HG03135 (cell line): ENCODE data around the gene PBX1.

Experiments
- ATAC-seq: cut with Tn5 transposase; IDR thresholded peaks from one replicate; pipeline ENCODE4 v1.9.1; 2021; ENCODE audit warnings: mild to moderate bottlenecking, moderate library complexity; ENCODE audit not compliant: unreplicated experiment

PBX1 gene

DNA sequence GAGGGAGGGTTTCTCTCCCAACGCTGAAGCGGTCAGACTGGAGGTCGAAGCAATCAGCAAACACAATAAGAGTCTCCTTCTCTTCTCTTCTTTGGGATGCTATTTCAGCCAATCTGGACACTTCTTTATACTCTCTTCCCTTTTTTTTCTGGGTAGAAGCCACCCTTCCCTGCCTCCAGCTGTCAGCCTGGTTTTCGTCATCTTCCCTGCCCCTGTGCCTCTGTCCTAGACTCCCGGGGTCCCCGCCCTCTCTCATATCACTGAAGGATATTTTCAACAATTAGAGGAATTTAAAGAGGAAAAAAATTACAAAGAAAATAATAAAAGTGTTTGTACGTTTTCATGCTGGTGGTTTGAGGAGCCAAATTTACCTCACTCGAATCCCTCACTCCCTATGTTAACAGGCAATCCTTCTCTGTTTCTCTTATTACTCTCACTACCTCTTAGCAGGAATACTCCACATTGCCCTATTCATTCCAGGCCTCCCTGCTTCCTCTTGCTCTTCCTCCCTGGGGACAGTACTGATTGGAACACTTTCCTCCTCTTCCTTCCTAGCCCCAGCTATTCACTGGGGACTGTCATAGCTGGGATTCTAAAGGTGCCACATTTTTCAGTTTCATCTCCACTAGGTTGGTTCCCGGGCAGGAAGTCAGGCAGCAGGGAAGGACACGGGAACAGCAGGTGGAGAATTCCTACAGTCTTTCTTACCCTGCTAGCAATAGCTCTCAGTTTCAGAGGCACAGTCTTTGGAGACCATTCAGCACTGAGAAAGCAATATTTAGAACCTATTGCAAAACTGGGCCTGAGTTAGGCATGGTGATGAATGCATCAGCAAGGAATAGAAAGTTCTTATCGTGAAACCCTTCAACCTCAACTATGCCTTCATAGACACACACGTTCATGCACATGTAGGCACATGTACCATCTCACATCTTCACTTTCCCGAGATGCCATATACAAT, 288.0 kb downstream of the PBX1 start:
- no peak for ATAC-seq

DNA sequence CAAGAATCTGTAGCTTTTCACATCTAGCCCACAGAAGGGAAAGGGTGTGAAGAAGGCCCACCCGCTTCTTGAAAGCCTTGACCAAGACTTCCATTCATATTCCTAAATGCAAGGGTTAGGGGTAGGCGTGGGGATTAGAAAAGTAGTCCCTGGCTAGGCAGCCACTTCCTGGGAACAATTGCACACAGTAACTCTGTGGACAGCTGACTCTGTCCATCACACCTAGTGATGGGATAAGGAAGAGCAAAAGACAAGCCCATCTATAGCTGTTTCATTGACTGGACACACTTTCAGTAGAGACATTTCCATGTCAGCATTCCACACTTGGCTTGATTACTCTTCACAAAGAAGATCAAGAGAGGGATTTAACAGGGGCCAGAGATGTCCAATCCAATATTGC, 294.2 kb downstream of the PBX1 start:
- no peak for ATAC-seq

- ATAC-seq = no peak
Observed at GRCh38 chr1:164855716-164856329, 296.8 kb downstream of the PBX1 start.

GRCh38 chr1:164856381-164856780, 297.4 kb downstream of the PBX1 start:
- ATAC-seq = no peak

DNA sequence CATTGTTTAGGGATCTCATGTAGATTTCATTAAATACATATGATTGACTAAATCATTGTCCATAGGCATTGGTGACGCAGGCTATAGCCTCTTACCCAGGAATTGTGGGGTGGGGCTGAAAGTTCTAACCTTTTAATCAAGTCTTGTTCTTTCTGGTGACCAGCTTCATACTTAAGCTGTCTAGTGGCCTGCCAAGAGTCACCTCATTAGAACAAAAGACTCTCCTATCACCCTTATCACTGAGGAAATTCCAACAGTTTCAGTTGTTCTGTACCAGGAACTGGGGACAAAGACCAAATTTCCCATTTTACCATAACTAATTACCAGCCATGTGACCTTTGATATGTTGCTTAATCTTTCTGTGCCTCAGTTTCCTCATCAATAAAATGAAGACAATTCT, 298.5 kb downstream of the PBX1 start:
- no peak for ATAC-seq

DNA sequence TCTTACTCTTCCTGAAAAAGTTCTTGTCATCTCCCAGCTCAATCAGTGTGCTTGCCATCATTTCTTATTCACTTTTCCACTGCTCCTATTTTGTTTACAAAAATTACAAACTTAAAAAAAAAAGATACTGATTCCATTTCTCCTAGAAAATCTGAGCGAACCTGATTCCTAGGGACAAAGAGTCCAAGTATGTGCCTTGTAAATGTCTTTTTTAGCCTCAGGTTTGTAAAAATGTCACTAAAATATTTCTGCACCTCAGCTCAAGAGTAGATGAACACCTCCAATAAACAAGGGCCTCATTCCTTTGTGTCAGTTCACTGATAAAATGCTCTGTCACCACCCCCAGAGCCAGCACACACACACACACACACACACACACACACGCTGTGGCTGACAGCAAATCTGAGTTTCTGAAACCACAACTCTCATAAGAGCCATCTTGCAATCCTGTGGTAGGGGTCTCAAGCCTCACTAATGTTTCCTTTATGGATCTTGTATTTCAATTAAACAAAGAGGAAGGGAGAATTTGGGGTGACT, 299.2 kb downstream of the PBX1 start:
- ATAC-seq = no peak

GRCh38 chr1:164861632-164862031, 302.6 kb downstream of the PBX1 start:
- ATAC-seq = no peak

GRCh38 chr1:164863056-164863455, 304.1 kb downstream of the PBX1 start:
- no peak for ATAC-seq

DNA sequence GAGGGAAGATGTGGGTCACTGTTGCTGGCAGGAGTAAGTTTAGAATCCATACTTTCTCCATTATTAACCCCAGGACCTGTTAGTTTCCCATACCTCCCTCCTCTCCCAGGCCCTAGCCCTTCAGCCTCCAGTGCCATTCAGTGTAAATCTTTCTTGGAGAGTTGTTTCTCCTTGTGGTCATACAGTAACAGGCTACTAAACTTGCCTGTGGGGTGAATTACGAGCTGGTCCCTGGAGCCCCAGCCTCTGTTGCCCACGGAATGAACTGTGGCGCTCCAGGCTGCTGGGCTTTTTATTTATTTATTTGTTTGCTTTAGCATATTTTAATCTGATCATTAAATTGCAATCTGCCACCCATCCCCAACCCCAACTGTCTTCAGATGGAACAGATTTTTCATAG, 305.2 kb downstream of the PBX1 start:
- no peak for ATAC-seq

DNA sequence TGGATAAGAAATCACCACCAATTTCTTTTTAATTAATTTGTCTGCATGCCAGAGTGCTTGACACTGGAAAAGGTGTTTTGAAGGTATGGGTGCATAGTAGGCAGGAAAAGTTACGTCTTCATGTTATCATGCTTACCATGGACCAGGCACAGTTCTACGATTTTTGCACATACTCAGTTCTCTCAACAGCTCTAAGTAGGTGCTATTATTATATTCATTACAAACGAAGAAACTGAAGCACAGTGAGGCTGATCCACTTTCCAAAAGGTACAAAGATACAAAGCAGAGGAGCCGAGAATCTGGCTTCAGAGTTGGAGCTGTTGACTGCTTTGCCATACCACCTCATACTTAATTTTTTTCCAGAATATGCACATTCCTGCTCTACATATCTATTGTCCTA, 306.4 kb downstream of the PBX1 start:
- no peak for ATAC-seq

DNA sequence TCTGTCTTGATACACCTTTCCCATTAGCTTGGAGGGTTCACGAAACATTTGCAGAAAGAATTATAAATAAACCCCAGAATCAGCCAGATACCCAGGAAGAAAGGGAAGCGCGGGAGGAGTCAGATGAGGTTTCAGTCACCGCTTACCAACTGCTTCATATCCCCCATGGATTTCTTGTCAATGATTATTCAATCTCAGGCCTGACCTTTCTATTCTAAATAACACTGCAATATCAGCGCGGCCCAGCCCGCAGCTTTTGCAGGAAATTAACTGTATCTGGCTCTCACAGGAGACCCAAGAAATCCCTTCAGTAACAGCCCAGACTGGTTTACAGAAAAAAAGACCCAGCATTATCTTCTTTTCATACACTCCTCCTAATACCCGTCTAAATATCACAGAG, 308.6 kb downstream of the PBX1 start:
- ATAC-seq = no peak

GRCh38 chr1:164868990-164869389, 310.0 kb downstream of the PBX1 start:
- ATAC-seq = no peak

GRCh38 chr1:164875518-164875917, 316.5 kb downstream of the PBX1 start:
- no peak for ATAC-seq

DNA sequence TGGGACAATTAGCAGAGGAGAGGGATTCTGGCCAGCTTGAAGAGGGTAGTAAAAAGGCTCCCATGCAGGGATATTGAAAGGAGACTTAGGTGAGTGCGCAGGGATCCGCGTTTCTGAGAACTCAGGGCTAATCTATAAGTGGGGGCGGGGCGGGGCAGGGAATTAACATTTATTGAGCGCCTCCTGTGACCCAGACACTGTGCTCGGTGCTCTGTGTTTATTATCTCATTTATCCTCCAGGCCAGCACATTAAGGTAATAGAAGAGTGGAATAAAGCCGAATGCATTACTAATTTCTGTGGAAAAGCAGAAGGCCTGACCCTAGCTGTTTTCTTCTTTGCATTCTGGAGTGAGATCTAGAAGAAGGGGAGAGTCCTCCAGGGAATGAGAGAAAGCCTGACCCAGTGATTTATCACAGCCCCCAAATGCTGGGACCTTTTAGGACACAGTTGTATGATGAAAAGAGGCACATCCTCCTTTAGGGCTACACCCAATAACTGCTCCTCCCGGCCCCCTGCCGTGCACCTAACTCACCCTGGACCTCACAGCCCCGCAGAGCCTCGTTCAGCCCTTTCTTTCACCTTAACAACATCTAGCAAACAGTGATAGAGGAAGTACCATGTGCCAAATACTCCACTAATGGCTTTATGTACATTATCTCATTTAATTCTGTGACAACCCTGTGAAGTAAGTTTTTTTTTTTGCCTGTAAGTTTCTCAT, 317.6 kb downstream of the PBX1 start:
- no peak for ATAC-seq

DNA sequence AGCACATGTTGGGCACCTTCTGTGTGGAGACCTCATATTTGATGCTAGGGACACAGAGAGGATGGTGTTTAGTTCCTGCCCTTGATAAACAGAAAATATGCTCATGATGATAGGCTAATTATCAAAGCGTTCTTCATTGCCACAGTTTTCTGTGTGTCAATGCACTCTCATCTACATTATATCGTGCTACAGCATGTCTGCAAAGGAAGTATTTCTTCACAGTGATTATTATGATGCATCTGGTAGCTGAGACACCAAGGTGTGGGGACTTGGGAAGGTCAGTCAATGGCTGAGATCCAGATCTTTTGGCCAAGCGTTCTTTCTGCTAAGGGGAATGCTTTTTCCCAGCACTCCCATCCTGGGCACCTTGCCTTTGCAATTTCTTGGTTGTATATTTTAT, 321.2 kb downstream of the PBX1 start:
- ATAC-seq = no peak

- no peak for ATAC-seq
Observed at GRCh38 chr1:164880644-164881043, 321.7 kb downstream of the PBX1 start.

GRCh38 chr1:164885311-164885710, 326.3 kb downstream of the PBX1 start:
- ATAC-seq = no peak

- no peak for ATAC-seq
Observed at GRCh38 chr1:164886101-164886500, 327.1 kb downstream of the PBX1 start.

- no peak for ATAC-seq
Observed at GRCh38 chr1:164891615-164892014, 332.6 kb downstream of the PBX1 start.

- no peak for ATAC-seq
Observed at GRCh38 chr1:164895026-164895912, 336.3 kb downstream of the PBX1 start.
